ENCODE data around the gene STARD5.

- no peak for TF ChIP-seq CTCF (IDR thresholded peaks at IDR 0.05)
- no peak for TF ChIP-seq POLR2A (IDR thresholded peaks at IDR 0.05)
These were observed 11.0 kb upstream of the STARD5 start for GRCh38 chr15:81334768-81335435.
